Natural killer cell (primary cell): ENCODE results near the gene SSC5D. TPM values are rescaled to one million over a fixed set of nuclear protein-coding genes. Genes with fewer than 3 reads are reported as not detected.

ENCODE experiments used
- ATAC-seq, 3 donors: fragments of 150-1000 bp in 2 of 3; fragments of 200-7000 bp in 1 of 3; cut with Tn5 transposase; 1 replicate in 1 of 3; 2 replicates in 2 of 3; pipeline ENCODE4 v1.10.0; 2021; ENCODE audit warnings: mild to moderate bottlenecking in 2 of 3, moderate library complexity in 2 of 3
- DNase-seq, 2 donors: peaks; one replicate each; pipeline versions ENCODE4 v3.0.0 to v3.0.0-alpha.2; 2013 to 2021; ENCODE audit warnings: mixed read lengths in 1 of 2
- H3K27ac ChIP-seq: one replicate; pipeline ENCODE4 v1.5.1; 2013; ENCODE audit warnings: mild to moderate bottlenecking, low read length
- H3K27me3 ChIP-seq: one replicate; pipeline ENCODE4 v1.6.1; 2013; ENCODE audit warnings: low read length; ENCODE audit not compliant: control insufficient read depth, insufficient read depth
- H3K36me3 ChIP-seq: one replicate; pipeline ENCODE4 v1.6.1; 2013; ENCODE audit warnings: low read length; ENCODE audit not compliant: control insufficient read depth, insufficient read depth
- H3K4me1 ChIP-seq: one replicate; pipeline ENCODE4 v1.6.1; 2013; ENCODE audit warnings: low read length; ENCODE audit not compliant: control insufficient read depth, insufficient read depth
- H3K4me3 ChIP-seq: one replicate; pipeline ENCODE4 v1.5.1; 2013; ENCODE audit warnings: low read length
- H3K9me3 ChIP-seq: one replicate; pipeline ENCODE4 v1.6.1; 2013; ENCODE audit warnings: low read length; ENCODE audit not compliant: control insufficient read depth, insufficient read depth
- H3K27ac Mint-ChIP-seq, 2 donors: one replicate each; pipeline ENCODE4 v1.8.0; 2022; ENCODE audit warnings: mild to moderate bottlenecking in 2 of 2, mixed read lengths in 2 of 2, moderate library complexity in 1 of 2
- H3K27me3 Mint-ChIP-seq, 2 donors: one replicate each; pipeline ENCODE4 v1.8.0; 2022; ENCODE audit warnings: low read depth in 2 of 2, mixed read lengths in 2 of 2
- H3K36me3 Mint-ChIP-seq: one replicate; pipeline ENCODE4 v1.8.0; 2022; ENCODE audit warnings: mixed read lengths
- H3K4me1 Mint-ChIP-seq, 2 donors: one replicate each; pipeline ENCODE4 v1.8.0; 2022; ENCODE audit warnings: mixed read lengths in 2 of 2
- H3K4me3 Mint-ChIP-seq: one replicate; pipeline ENCODE4 v1.8.0; 2022; ENCODE audit warnings: mild to moderate bottlenecking, moderate library complexity, mixed read lengths
- H3K9me3 Mint-ChIP-seq, 2 donors: one replicate each; pipeline ENCODE4 v1.8.0; 2022; ENCODE audit warnings: mixed read lengths in 2 of 2
- WGBS: methylation state at CpG from one replicate; pipeline ENCODE4 v1.1.7; 2013; ENCODE audit warnings: missing lambda C conversion rate; ENCODE audit not compliant: insufficient coverage; 5-methylcytosine and 5-hydroxymethylcytosine counted together
- intact Hi-C: fragments of 100-400 bp; cut with micrococcal nuclease; formaldehyde crosslinking; loops from one replicate; pipeline ENCODE4 v1.14.2; 2022
- total RNA-seq, 4 donors: library from RNA; stranded (reverse); fragments of 120-200 nt in 1 of 4; gene quantifications; one replicate each; pipeline versions ENCODE4 v1.2.3 to v1.2.4, GENCODE V29; 2013 to 2022
- TF ChIP-seq, protein P1 (sequence below): fragments of 200-600 bp; IDR thresholded peaks from one replicate; pipeline ENCODE4 v1.8.0; 2022; ENCODE audit warnings: antibody characterized with exemption

The SSC5D gene
- total RNA-seq, 3 donors from 2014 or later (not counting 1 experiment from before 2014, with no cell fraction given), result 0.11 to 0.68 (median 0.58) TPM

DNA sequence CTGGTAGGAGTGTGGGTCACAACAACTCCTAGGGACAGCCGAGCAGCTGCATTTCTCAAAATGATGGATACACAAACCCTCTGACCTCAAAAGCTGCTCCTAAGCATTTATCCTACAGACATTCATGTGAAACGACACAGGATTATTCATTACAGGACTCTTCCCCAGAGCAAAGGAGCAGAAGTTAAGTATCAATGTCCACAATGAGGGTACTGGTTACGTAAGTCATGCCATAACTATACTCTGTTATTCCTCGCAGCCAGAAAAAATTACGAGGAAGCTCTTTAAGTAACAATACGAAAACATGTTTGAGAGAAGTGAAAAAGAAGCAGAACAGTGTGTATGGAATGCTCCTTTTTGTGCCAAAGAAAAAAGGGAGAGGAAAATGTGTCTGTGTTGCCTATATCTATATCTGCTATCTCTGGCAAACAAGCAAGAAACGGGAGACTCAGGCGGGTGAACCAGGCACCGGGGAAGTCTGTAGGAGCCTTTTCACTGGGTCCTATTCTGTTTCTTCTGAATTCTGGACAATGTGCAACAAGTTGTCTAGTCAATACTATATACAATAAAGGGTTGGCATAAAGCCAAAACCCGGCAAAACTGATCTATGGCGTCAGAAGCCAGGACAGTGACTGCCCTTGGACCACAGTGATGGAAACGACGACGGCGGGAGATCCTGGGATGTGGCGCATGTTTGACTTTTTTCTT, 28.1 kb upstream of the SSC5D start:
- Mint-ChIP-seq H3K36me3 (no peaks in the 10 kb centered on the region), H3K27ac (peak overlapping the region; percentile 31 to 92), H3K4me3 (peak overlapping the region; percentile 95), H3K27me3 (peaks cover 0 to 3% of the 10 kb centered on the region in 2 donors), H3K4me1 (peaks cover 24 to 32% of the 10 kb centered on the region in 2 donors), H3K9me3 (no peaks in the 10 kb centered on the region)
- DNase-seq (no peak), ATAC-seq (no peak)
- no peak overlapping the region for H3K4me3 ChIP-seq
- peaks cover 15% of the 10 kb centered on the region for H3K4me1 ChIP-seq
- no peaks in the 10 kb centered on the region for H3K9me3 ChIP-seq
- H3K36me3 ChIP-seq, result no peaks in the 10 kb centered on the region
- 87% methylated on average over 16 of the region's 16 CpGs for WGBS
- intact Hi-C loops, result loop anchor here (2.0 kb wide), 1 partner anchor 17 kb away; the partner anchor contains the start of gene ZNF628
- no peak overlapping the region for H3K27ac ChIP-seq
- TF ChIP-seq, protein P1, sequence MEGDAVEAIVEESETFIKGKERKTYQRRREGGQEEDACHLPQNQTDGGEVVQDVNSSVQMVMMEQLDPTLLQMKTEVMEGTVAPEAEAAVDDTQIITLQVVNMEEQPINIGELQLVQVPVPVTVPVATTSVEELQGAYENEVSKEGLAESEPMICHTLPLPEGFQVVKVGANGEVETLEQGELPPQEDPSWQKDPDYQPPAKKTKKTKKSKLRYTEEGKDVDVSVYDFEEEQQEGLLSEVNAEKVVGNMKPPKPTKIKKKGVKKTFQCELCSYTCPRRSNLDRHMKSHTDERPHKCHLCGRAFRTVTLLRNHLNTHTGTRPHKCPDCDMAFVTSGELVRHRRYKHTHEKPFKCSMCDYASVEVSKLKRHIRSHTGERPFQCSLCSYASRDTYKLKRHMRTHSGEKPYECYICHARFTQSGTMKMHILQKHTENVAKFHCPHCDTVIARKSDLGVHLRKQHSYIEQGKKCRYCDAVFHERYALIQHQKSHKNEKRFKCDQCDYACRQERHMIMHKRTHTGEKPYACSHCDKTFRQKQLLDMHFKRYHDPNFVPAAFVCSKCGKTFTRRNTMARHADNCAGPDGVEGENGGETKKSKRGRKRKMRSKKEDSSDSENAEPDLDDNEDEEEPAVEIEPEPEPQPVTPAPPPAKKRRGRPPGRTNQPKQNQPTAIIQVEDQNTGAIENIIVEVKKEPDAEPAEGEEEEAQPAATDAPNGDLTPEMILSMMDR, result no peak
- H3K27me3 ChIP-seq, result no peaks in the 10 kb centered on the region

DNA sequence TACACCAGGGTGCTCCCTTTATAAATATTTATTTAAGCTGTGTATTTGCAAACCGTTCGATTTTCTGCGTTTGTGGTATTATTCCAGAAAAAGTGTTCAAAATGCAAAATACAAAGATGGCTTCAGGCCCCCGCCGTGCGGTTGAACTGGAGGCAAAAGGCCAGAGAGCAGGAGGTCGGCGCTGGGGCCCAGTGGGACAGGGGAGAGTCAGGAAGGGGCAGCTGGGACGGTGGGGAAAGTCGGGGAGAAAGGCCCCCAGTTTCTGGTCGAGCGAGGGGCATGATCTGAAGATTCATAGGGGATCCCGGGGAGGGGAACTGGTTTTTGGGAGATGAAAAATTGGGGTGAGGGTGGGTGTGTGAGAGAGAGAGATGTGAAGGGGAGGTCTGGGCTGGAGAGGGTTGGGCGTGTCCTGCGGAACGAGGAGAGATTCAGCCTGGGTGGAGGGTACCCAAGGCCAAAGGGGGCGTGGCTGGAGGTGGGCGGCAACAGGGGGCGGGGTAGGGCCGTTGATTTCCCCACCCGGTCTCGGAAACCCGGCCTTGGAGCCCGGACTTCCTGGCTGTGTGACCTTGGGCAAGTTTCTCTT, 27.5 kb upstream of the SSC5D start:
- Mint-ChIP-seq H3K27ac (peak overlapping the region; percentile 91 to 92), H3K9me3 (no peaks in the 10 kb centered on the region), H3K4me3 (peak overlapping the region; percentile 95), H3K27me3 (peaks cover 0 to 3% of the 10 kb centered on the region in 2 donors), H3K4me1 (peaks cover 24 to 32% of the 10 kb centered on the region in 2 donors), H3K36me3 (no peaks in the 10 kb centered on the region)
- peak in 1 of 2 donors; percentile 57 for DNase-seq
- intact Hi-C loops, result loop anchor here (2.0 kb wide), 1 partner anchor 16 kb away; the partner anchor contains the start of gene ZNF628
- Histone ChIP-seq H3K36me3 (no peaks in the 10 kb centered on the region), H3K27me3 (no peaks in the 10 kb centered on the region), H3K4me1 (peaks cover 15% of the 10 kb centered on the region), H3K9me3 (no peaks in the 10 kb centered on the region), H3K27ac (peak overlapping the region; percentile 71), H3K4me3 (peak overlapping the region; percentile 91)
- ATAC-seq, result no peak
- WGBS, result 48% methylated on average over 22 of the region's 24 CpGs
- TF ChIP-seq, protein P1, result no peak

GRCh38 chr19:55461259-55461973, 26.8 kb upstream of the SSC5D start, which contains the start of gene ISOC2:
Gene ISOC2, minus strand, starts transcription at chr19:55461642. Its CDS starts 5,156 bp downstream, at chr19:55456486.
- Histone ChIP-seq H3K4me1 (peaks cover 15% of the 10 kb centered on the region), H3K4me3 (peak within 1 kb of the TSS; percentile 91)
- H3K36me3 Mint-ChIP-seq, result no peaks in the 10 kb centered on the region

More at GRCh38 chr19:55461259-55461973, 26.8 kb upstream of the SSC5D start, which contains the start of gene ISOC2:
- intact Hi-C loops, result loop anchor here (2.0 kb wide), 1 partner anchor 15 kb away; the partner anchor contains the start of gene ZNF628
- peak within 1 kb of the TSS; percentile 81 for H3K27ac ChIP-seq
- H3K27ac Mint-ChIP-seq, result peak within 1 kb of the TSS; percentile 91 to 92
- WGBS, result under 1% methylated on average over 54 of the region's 54 CpGs
- H3K27me3 ChIP-seq, result no peaks in the 10 kb centered on the region
- DNase-seq (peak; percentile 100), ATAC-seq (peak; percentile 94 to 99 (median 95))
- no peaks in the 10 kb centered on the region for H3K9me3 Mint-ChIP-seq
- TF ChIP-seq, protein P1, result no peak
- H3K27me3 Mint-ChIP-seq, result peaks cover 0 to 4% of the 10 kb centered on the region in 2 donors
- H3K36me3 ChIP-seq, result no peaks in the 10 kb centered on the region
- H3K4me3 Mint-ChIP-seq, result peak within 1 kb of the TSS; percentile 95
- peaks cover 24 to 32% of the 10 kb centered on the region in 2 donors for H3K4me1 Mint-ChIP-seq
- no peaks in the 10 kb centered on the region for H3K9me3 ChIP-seq
